Subcutaneous adipose tissue (tissue), 4 donors: Measurements from ENCODE around the gene MTOR. TPM values are rescaled to one million over a fixed set of nuclear protein-coding genes. Genes with fewer than 3 reads are reported as not detected.

Experiments used
- total RNA-seq, 4 donors: library from RNA; depleted of rRNA; stranded (reverse); fragments of >200 nt; gene quantifications; one replicate each; pipeline ENCODE4 v1.1.0, GENCODE V29; 2016
- TF ChIP-seq, protein P1 (sequence below): fragments of 450-650 bp; IDR thresholded peaks from one replicate; pipeline ENCODE4 v1.5.1; 2016; ENCODE audit warnings: low read depth, mild to moderate bottlenecking, control low read depth, antibody characterized with exemption, moderate library complexity

MTOR gene
- total RNA-seq, 4 donors from 2014 or later, result 36.2 to 54.1 (median 40.1) TPM

GRCh38 chr1:11157394-11157793, 105.0 kb downstream of the MTOR start:
- TF ChIP-seq, protein P1, sequence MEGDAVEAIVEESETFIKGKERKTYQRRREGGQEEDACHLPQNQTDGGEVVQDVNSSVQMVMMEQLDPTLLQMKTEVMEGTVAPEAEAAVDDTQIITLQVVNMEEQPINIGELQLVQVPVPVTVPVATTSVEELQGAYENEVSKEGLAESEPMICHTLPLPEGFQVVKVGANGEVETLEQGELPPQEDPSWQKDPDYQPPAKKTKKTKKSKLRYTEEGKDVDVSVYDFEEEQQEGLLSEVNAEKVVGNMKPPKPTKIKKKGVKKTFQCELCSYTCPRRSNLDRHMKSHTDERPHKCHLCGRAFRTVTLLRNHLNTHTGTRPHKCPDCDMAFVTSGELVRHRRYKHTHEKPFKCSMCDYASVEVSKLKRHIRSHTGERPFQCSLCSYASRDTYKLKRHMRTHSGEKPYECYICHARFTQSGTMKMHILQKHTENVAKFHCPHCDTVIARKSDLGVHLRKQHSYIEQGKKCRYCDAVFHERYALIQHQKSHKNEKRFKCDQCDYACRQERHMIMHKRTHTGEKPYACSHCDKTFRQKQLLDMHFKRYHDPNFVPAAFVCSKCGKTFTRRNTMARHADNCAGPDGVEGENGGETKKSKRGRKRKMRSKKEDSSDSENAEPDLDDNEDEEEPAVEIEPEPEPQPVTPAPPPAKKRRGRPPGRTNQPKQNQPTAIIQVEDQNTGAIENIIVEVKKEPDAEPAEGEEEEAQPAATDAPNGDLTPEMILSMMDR, result no peak

DNA sequence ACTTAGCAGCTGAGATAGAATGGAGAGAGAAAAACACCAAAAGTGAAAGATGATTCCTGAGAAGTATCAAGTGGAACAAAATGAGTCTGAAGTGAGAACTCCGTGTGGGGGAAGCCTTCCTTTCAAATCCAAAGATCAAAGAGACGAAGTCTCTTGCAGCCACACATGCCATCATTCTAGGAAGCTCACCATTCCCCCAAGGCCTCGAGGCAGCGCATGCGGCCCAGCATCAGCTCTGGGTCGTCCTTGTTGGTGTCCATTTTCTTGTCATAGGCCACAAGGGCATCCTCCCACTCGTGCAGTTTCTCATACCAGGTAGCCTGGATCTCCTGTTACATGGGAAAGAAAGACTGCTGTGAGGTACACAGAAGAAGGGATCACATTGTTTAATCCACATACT, 105.4 kb downstream of the MTOR start:
- TF ChIP-seq, protein P1, result no peak

DNA sequence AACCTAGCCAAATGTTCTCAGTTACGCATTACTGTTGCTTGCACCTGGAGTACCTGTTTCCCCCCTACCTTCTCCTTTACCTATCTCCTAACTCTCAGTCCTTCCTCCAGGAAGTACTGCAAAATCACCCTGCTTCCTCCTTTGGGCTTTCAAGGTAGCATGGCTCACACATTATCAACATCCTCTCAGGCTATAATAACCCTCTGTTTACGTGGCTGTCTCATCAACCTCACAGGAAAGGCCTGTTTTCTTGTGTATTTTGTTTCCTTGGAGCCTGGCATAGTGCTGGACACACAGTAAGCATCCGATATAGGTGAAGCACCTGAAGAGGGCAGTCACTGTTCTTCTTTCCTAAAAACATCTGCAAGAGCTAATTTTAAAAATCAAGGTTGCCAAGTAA, 105.9 kb downstream of the MTOR start:
- TF ChIP-seq, protein P1, result no peak

DNA sequence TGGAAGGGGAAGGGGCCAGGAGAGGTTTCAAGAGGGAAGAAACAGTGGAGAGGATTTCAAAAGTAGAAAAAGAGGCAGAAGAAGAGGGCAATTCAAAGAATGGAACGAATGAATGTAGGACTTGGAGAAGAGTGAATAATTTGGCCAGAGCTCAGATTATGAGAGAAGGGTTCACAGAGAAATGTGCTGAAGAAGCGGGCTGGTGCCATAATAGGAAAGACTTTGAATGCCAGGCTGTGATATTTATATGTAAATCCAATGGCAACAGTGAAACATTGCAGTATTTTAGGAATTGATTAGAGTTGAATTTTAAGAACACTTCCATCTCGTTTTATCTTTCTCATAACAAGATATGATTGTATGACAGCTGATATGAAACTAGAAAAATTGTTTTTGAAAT, 109.2 kb downstream of the MTOR start:
- TF ChIP-seq, protein P1, result no peak

DNA sequence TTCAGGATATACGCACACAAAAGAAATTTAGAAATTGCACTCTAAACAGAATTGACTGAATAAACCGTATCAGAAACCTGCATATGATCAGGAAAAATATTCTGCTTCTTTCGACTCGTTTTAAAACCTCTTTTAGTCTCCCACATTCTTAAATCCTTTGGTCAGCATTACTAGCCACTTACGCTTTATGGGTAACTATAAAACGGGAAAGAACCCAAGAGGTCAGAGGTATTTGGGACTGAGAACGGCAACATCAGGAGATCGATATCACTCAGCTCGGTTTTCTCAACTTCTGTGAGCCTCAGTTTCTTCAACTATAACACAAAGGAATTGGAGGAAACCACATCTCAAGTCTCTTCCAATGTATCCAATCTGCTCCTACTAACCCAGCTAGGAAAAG, 109.6 kb downstream of the MTOR start:
- TF ChIP-seq, protein P1, result no peak

DNA sequence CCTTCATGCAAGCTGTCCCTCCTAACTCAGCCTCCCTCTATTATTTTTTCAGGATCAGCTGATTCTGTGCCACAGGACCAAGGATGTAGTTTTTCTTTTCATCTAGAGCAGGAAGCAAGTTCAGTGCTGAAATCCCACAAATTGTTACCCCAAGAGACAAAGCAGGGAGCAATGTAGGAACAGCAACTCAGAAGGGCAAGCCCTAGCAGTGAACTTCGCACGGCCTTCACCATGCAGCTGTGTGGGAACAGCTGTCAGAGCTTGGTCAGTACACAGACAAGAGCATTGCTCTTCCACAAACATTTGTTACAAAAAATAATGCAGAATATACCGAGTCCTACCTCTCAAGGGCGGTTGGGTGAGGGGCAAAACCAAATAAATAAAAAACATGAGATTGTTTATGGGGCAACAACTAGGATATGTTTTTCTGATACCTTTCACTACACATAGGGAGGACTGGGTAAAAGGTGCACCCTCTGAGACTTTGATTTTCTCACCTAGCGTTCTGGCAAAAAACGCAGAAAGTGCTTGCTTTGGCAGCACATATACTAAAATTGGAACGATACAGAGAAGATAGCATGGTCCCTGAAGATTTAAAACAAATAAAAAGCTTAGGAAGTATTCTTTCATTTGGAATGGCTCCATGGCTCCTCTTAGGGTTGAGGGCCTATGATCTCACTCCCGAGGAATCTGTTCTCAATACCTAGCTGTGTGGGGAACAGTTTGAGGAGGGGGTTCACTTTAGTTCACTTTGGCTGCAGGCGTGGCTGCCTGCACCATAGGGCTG, 110.3 kb downstream of the MTOR start:
- TF ChIP-seq, protein P1, result no peak

DNA sequence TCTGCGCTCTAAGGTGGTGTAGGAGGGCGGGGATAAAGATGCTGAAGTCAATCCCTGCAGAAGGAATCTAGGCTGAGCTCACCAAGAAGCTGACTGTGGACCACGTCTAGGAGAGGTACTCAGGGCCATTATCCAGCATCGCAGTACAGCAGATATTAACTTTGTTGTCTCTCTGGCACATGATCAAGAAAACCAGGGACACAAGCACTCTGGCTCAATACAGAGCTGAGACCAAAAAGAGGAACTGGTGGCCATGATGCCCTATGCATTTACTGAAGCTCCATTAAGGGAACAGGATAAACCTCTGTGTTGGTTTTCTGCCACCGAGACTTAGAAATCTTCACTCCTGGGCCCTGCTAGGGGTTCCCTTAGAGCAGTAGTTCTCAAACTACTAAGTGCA, 111.2 kb downstream of the MTOR start:
- TF ChIP-seq, protein P1, result no peak
